GM13977 (cell line): ENCODE data around the gene HPN.

Source experiments
- DNase-seq: peaks from one replicate; pipeline ENCODE4 v3.0.0; 2012; ENCODE audit warnings: low spot score
- in situ Hi-C: fragments of 300-500 bp; cut with MboI; formaldehyde crosslinking; loops from one replicate; pipeline ENCODE4 v1.12.0; 2022; ENCODE audit warnings: low sequenced_read_pairs, low pct_unique_long_range_greater_than_20kb, mixed read lengths, inconsistent platforms; ENCODE audit not compliant: unreplicated experiment
- TF ChIP-seq, protein P1 (sequence below): IDR thresholded peaks from 2 replicates; pipeline ENCODE4 v1.5.1; 2012; ENCODE audit warnings: mild to moderate bottlenecking, control low read depth; ENCODE audit not compliant: insufficient read depth; ENCODE audit errors: extremely low read depth, missing control alignments

The HPN gene

DNA sequence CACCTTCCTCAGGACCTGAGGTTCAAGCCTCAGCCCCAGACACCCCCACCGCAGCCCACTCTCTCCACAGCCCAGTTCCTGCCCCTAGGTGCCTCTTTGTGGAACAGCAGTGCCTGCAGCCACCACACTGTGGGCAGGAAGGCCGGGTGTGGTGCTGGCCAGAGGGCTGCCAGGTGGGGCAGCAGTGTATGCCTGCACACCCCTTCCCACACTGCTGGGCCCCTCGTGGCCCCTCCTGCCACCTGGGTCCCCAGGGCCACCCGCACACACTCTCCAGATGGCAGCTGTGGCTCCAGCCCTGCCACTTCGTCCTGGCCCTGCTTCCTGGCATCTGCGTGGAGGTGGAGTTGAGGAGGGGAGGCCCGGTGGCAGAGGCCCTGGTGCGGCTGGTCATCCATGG lies 35.1 kb downstream of the HPN start:
- TF ChIP-seq, protein P1, sequence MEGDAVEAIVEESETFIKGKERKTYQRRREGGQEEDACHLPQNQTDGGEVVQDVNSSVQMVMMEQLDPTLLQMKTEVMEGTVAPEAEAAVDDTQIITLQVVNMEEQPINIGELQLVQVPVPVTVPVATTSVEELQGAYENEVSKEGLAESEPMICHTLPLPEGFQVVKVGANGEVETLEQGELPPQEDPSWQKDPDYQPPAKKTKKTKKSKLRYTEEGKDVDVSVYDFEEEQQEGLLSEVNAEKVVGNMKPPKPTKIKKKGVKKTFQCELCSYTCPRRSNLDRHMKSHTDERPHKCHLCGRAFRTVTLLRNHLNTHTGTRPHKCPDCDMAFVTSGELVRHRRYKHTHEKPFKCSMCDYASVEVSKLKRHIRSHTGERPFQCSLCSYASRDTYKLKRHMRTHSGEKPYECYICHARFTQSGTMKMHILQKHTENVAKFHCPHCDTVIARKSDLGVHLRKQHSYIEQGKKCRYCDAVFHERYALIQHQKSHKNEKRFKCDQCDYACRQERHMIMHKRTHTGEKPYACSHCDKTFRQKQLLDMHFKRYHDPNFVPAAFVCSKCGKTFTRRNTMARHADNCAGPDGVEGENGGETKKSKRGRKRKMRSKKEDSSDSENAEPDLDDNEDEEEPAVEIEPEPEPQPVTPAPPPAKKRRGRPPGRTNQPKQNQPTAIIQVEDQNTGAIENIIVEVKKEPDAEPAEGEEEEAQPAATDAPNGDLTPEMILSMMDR = no peak
- in situ Hi-C loops = no loop called here
- no peak for DNase-seq

DNA sequence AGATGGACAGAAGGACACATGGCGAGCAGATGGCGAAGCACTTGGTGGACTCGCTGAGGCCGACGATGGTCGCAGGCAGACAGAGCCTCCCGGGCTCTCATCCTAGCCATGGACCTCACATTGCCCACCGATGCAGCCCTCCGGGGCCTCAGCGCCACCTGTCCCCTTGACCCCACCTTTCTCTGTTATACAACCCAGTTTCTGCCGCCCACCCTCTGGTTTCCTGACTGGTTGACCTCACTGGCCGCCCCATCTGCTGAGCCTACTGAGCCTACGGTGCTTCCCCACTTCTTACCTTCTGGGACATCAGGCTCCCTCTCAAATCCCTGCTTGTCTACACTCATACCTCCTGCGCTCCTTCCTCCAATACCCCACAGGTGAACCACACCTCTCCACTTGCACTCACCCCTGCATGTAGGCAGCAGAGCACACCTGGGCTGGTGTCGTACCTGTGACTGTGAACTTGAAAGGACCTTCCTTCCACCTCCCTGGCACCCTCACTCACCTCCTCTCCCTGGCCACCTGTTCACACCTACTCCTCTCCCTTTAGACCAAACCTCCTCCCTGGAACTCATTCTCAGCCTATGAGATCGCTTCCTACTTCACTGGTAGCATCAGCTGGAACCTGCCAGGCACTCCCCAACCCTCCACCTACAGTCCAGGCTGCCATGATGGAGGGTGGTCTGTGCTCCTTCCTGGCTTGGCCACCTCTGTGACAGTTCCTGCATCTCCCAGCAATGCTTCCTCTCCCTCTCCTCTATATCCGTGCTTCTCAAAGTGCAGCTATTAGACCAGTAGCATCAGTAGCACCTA lies 36.1 kb downstream of the HPN start:
- in situ Hi-C loops = no loop called here
- DNase-seq = no peak
- TF ChIP-seq, protein P1 = no peak

DNA sequence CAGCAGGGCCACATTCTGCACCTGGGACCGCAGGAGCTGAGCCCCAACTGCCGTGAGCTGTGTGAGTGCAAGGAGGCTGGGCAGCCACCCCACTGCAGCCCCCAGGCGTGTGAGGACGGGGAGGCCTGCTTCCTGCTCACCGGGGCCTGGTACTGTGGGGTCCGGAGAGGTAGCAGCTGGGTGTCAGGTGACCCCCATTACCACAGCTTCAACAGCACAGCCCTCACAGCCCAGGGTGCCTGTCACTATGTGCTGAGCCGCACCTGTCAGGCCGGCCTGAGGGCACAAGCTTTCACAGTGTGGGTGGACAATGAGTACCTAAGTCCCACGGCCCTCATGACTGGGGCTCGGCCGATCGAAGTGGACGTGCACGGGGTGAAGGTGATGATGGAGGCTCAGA lies 38.3 kb downstream of the HPN start:
- in situ Hi-C loops = no loop called here
- no peak for DNase-seq
- TF ChIP-seq, protein P1 = no peak

DNA sequence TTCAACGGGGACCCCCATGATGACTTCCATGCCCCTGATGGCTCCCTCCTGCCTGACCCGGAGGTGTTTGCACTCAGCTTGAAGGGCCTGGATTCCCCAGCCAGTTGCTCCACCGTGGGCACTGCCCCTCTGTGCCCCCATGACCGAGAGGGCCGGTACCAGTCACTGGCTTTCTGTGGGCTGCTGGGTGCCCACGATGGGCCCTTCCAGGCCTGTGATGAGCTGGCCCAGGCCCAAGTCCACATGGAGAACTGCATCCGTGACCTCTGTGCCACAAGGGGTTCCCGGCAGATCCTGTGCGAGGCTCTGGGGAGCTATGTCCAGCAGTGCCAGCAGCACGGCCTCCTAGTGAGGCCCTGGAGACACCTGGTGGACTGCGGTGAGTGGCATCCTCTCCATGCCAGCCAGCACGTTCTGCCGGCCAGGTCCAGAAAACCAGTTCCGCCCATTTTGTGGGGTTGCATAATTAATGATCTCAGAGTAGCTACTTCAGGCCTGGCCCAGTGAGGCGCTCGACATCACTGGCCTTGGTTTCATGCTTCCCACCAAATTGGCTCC lies 39.2 kb downstream of the HPN start:
- TF ChIP-seq, protein P1 = no peak
- DNase-seq = no peak
- in situ Hi-C loops = no loop called here

DNA sequence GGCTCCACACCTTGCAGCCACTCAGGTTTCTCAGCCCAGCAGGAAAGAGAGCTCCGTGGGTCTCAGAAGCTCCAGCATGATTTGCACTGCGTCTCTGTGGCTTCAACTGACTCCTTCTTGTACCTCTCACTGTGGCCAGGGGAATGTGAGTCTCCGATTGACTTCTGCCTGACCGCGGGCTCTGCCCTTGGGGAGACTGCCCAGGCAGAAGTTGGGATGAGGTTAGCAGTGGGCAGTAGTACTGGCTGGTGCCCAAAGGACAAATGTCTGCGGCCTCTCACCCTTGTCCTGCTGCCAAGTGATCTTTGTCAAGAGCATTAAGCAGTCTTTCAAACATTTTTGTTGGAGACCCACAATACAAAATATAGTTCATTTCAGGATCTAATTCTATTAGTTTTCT lies 39.7 kb downstream of the HPN start:
- in situ Hi-C loops = no loop called here
- DNase-seq = no peak
- TF ChIP-seq, protein P1 = no peak

DNA sequence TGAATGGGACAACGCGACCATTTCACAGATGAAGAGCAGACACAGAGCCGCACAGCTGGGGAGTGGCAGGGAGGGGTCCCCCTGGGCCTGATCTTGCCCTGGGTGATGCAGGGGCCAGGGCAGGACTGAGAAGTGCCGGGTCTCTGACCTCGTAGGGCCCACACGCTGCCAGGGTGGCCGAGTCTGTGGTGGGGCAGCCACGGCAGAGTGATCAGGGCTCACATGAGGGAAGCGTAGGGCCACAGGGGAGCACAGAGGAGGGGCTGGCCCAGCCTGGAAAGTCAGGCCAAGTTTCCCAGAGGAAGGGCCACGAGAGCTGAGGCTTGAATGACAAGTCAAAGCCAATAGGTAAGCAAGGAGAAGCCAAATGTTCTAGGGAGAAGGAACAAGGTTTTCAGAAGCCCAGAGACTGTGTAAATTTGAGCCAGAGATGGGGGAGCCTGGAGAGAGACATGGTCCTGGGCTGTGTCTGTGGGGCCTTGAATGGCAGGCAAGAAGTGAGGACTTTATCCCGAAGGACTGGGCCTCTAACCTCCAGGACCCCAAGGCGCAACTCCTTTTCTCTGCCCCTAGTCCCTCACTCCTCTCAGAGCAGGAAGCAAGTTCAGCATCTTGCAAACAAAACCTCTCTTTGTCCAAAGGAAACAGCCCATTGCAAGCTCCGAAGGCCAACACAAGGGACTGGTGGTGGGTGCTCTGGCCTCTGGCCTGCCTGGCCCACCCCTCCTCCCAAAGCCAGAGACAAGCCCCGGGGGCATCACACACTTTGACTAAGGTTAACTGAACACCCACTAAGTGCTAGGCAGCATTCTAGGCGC lies 42.4 kb downstream of the HPN start:
- TF ChIP-seq, protein P1 = no peak
- DNase-seq = no peak
- in situ Hi-C loops = no loop called here
